ENCODE measurements around the gene OPRD1.

OPRD1 gene

DNA sequence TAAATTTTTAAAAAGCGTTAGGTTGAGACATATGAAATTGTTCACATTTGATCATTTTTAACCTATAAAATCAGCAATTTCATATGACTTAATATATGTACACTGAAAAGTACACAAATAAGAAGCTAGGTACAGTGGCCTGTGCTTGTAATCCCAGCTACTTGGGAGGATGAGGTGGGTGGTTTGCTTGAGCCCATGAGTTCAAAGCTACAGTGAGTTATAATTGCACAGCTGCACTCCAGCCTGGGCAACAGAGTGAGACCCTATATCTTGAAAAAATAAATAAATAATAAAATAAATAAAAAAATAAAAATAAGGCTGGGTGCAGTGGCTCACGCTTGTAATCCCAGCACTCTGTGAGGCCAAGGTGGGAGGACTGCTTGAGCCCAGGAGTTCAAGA, 97.2 kb downstream of the OPRD1 start:
- H3K4me1 ChIP-seq (ENCODE audit: control insufficient read depth, insufficient read depth, low read length): peaks cover 7% of the 10 kb centered on the region
- H3K36me3 ChIP-seq (ENCODE audit: control insufficient read depth, insufficient read depth, low read length): no peaks in the 10 kb centered on the region
- H3K27me3 ChIP-seq (ENCODE audit: control insufficient read depth, insufficient read depth, low read length): no peaks in the 10 kb centered on the region
- H3K4me3 ChIP-seq (ENCODE audit: low read length): no peak overlapping the region
- H3K9me3 ChIP-seq (ENCODE audit: control insufficient read depth, low read length): no peaks in the 10 kb centered on the region
- H3K9ac ChIP-seq (ENCODE audit: low read length): no peak overlapping the region

DNA sequence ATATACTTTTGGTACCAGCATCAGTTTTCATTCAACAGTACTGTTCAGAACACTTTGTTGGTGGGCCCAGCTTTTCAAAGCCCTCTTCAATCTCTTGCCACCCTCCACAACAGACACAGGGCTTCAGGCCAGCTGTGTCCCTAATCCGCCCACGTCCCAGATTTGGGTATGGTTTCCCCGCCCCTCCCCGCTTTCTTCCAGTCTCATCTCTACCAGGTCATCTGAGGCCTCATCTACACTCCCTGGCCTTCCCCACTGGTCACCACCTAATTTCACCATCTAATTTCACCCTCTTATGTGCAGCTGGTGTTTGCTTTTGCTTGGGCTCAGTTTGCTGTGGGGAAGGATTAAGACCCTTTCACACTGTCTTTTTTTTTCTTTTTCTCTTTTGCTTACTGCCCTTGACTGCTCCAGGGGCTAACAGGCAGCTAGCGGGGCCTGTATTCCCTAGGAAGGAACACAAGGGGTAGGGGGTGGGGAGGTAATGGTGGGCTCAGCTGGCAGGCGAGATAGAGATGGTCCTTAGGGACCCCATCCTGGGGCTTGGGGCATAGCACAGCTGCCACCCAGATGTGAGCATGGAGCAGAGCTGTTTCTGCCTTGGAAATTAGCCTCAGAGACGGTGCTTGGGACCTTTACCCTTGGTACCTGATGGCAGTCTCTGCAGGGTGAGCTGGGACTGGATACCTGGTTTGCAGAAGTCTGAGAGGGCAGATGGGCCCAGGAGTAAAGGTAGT, 98.6 kb downstream of the OPRD1 start:
- Histone ChIP-seq H3K4me1 (ENCODE audit: control insufficient read depth, insufficient read depth, low read length) (peaks cover 8% of the 10 kb centered on the region), H3K4me3 (ENCODE audit: low read length) (no peak overlapping the region), H3K9me3 (ENCODE audit: control insufficient read depth, low read length) (no peaks in the 10 kb centered on the region), H3K36me3 (ENCODE audit: control insufficient read depth, insufficient read depth, low read length) (no peaks in the 10 kb centered on the region), H3K27me3 (ENCODE audit: control insufficient read depth, insufficient read depth, low read length) (no peaks in the 10 kb centered on the region), H3K9ac (ENCODE audit: low read length) (no peak overlapping the region)

DNA sequence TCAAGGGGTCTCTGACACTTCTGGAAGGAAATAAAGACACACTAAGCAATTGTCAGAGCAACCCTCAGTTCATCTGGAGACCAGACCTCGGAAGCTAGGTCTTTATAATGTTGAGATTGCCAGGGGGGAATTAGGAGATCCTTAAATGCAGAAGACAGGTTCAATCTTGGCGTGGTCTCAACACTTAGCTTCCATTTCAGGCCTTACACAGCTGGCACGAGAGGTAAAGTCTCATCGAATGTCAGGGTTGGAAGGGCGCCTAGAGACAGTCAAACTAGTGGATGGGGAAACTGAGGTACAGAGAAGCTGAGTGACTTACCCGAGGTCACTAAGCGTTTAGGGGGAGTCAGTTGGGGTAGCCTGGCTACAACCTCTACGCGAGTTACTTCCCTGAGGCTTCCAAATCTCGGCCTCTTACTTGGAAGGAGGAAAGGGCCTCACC, 101.8 kb downstream of the OPRD1 start:
- Histone ChIP-seq H3K27me3 (ENCODE audit: control insufficient read depth, insufficient read depth, low read length) (no peaks in the 10 kb centered on the region), H3K9me3 (ENCODE audit: control insufficient read depth, low read length) (no peaks in the 10 kb centered on the region), H3K9ac (ENCODE audit: low read length) (peak overlapping the region; percentile 28), H3K4me3 (ENCODE audit: low read length) (peak overlapping the region; percentile 34), H3K4me1 (ENCODE audit: control insufficient read depth, insufficient read depth, low read length) (peaks cover 8% of the 10 kb centered on the region), H3K36me3 (ENCODE audit: control insufficient read depth, insufficient read depth, low read length) (no peaks in the 10 kb centered on the region)

DNA sequence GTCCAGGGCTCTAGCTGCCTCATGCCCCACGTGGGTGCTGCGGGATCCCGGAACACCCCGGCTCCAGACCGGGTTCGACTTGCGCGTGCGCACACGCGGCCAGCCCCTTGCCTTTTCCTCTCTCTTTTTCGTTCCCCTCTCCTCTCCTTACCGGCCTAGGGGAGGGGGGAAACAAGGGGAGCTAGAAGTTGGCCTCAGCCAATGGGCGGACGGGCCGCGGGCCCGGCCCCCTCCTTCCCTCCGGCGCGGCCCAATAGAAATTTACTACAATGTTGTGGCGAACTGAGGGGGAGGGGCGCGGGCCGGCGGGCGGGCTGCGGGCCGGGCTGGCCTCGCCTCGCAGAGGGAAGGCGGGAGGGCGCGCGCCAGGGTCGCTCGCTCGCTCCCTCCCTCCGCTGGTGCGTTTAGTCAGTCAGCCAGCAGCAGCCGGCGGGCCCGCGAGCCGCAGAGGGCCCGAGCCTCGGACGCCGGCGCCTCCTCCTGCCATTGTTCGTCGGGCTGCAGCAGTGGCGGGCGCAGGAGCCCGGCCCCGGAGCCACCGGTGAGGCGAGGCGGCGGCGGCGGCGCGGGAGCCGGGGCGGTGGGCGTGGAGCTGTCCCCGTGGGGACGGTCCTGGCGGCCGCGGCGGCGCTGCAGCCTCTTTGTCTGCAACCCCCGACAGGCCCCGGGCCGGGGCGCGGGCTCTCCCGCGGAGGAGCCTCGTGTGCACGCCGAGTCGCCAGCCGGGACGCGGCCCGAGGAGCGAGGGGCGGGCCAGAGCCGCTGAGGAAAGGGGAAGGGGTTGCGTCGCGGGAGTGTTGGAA, 102.5 kb downstream of the OPRD1 start, which contains the start of gene EPB41:
Gene EPB41, plus strand, starts transcription at position 342 of the 803 bp plus-strand sequence. CDS start 72,869 bp downstream, outside the sequence.
- Histone ChIP-seq H3K27me3 (ENCODE audit: control insufficient read depth, insufficient read depth, low read length) (no peaks in the 10 kb centered on the region), H3K4me1 (ENCODE audit: control insufficient read depth, insufficient read depth, low read length) (peaks cover 8% of the 10 kb centered on the region), H3K36me3 (ENCODE audit: control insufficient read depth, insufficient read depth, low read length) (no peaks in the 10 kb centered on the region), H3K9ac (ENCODE audit: low read length) (peak within 1 kb of the TSS; percentile 28), H3K9me3 (ENCODE audit: control insufficient read depth, low read length) (no peaks in the 10 kb centered on the region), H3K4me3 (ENCODE audit: low read length) (peak within 1 kb of the TSS; percentile 34)

GRCh38 chr1:28915031-28915895, 103.3 kb downstream of the OPRD1 start:
- peaks cover 8% of the 10 kb centered on the region for H3K4me1 ChIP-seq (ENCODE audit: control insufficient read depth, insufficient read depth, low read length)
- H3K9me3 ChIP-seq (ENCODE audit: control insufficient read depth, low read length): no peaks in the 10 kb centered on the region
- H3K9ac ChIP-seq (ENCODE audit: low read length): peak overlapping the region; percentile 28
- no peaks in the 10 kb centered on the region for H3K36me3 ChIP-seq (ENCODE audit: control insufficient read depth, insufficient read depth, low read length)
- no peaks in the 10 kb centered on the region for H3K27me3 ChIP-seq (ENCODE audit: control insufficient read depth, insufficient read depth, low read length)
- H3K4me3 ChIP-seq (ENCODE audit: low read length): no peak overlapping the region

DNA sequence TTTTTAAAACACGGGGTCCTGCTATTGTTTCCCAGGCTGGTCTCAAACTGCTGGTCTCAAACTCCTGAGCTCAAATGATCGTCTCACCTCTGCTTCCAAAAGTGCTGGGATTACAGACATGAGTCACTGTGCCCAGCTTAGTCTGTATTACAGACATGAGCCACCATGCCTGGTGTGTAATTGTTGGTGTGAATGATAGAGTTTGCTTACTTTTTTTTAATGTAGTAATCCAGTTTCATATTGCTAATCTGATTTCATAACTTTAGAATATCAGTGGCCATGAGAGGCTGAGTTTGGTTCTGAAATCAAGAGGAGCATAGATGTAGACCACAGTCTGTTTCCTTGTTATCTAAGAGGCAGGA, 105.8 kb downstream of the OPRD1 start:
- Histone ChIP-seq H3K9me3 (ENCODE audit: control insufficient read depth, low read length) (no peaks in the 10 kb centered on the region), H3K4me1 (ENCODE audit: control insufficient read depth, insufficient read depth, low read length) (peaks cover 8% of the 10 kb centered on the region), H3K9ac (ENCODE audit: low read length) (no peak overlapping the region), H3K36me3 (ENCODE audit: control insufficient read depth, insufficient read depth, low read length) (no peaks in the 10 kb centered on the region), H3K4me3 (ENCODE audit: low read length) (no peak overlapping the region), H3K27me3 (ENCODE audit: control insufficient read depth, insufficient read depth, low read length) (no peaks in the 10 kb centered on the region)
